NCI-H2081 treated with DMSO at 0.1 percent for 48 hours (cell line): ENCODE measurements around the gene BAIAP2.
"Not testable (repeated sequence)": the region's sequence is repeated elsewhere in the genome, so short reads cannot be mapped to it uniquely, and the experiment has no call there.

Source experiments
- DNase-seq: peaks from one replicate; lab custom pipeline; 2025; lab: John Stamatoyannopoulos, UW

BAIAP2 gene

DNA sequence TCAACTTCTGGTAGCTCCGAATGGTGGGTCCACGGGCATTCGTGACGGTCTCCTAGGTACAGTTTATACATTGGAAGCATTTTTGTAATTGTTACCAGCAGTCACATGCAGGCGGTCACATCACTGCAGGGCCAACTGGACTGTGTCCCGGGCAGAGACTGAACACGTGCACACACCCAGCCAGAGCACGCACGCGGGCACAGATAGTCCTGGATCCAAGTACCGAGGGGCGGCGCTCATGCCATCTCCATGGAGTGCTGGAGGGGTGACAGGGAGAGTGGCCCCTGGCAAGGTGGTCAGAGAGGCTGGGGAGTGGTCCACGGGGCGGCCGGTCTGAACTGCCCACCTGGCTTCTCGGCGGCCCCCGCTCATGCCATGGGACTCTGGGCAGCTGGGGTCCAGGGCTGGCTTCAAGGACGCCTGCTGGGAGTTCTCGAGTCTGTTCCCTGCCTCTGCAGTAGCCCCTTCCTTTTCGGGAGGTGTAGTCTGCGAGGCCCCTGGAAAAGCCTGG, 34.2 kb downstream of the BAIAP2 start:
- no peak for DNase-seq

DNA sequence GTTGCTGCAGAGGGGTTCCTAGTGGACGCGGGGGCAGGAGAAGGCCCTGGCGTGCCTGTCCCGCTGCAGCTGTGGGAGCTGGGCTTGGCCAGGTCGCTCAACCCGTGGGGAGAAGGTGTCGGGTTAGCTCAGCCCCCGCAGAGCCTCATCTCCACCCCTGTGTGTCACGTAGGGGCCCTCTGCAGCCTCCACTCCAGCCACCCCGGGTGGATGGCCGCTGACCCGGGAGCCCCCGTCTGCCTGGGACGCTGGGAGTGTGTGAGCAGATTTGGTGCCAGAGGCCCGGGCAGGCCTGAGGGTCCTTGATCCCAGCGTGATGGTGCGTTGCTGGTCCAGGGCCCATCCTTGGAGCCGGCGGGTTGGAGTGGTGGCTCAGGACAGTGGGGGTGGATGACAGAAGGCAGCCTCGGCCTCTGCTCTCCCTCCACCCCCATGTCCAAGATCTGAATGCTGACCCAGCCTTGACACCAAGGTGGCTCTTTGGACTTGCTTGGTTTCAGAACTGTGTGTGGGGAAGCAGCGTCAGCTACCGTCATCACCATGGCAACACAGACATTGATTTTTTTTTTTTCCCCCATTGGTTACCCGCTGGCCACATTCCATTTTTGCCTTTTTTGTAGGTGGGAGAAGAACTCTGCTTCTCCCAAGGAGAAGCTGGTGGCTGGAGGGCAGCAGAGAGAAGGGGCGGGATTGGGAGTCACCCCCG, 35.7 kb downstream of the BAIAP2 start:
- no peak for DNase-seq

DNA sequence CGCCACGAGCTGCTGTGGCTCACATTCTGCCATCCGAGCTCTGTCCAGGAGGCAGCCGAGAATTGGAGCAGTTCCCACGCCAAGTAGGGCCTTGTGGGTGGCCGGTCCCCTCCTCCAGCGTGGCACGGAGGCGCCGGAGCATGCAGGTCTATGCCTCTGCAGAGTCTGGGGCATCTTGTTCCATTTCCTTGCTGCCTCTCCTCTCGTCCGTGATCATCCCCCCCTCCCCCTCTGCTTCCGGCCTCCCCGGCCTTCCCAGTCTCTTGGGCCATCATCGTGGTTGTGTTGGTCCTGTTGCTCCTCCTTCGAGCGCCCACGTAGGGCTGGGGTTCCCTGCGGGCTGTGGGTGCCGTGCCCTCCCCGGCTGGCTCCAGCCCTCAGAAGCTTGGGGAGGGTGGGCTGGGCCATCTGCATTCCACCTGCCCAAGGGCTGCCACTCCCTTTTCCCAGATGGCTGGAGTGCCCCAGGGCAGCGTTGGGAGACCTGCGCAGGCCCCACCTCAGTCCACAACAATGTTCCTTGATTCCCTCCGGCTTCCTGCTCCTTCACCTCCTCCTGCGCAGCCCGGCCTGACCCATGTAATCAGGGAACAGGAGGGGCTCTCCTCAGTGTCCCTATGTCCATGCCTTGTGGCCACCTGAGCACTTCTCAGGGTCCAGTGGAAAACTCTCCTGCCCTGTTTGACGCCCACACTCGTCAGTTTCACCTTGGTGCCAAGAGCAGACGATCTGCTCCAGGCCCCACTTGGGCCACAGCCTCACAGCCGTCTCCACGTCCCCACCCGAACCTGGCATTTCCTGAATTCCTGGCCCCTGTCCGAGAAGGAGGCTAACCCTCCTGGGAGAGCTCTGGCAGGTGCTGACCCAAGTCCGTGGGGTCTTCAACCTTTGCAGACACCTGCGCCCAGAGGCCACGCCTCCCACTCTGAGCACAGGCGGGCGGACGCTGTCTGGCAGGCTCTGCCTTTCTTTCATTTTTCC, 37.1 kb downstream of the BAIAP2 start:
- no peak for DNase-seq

DNA sequence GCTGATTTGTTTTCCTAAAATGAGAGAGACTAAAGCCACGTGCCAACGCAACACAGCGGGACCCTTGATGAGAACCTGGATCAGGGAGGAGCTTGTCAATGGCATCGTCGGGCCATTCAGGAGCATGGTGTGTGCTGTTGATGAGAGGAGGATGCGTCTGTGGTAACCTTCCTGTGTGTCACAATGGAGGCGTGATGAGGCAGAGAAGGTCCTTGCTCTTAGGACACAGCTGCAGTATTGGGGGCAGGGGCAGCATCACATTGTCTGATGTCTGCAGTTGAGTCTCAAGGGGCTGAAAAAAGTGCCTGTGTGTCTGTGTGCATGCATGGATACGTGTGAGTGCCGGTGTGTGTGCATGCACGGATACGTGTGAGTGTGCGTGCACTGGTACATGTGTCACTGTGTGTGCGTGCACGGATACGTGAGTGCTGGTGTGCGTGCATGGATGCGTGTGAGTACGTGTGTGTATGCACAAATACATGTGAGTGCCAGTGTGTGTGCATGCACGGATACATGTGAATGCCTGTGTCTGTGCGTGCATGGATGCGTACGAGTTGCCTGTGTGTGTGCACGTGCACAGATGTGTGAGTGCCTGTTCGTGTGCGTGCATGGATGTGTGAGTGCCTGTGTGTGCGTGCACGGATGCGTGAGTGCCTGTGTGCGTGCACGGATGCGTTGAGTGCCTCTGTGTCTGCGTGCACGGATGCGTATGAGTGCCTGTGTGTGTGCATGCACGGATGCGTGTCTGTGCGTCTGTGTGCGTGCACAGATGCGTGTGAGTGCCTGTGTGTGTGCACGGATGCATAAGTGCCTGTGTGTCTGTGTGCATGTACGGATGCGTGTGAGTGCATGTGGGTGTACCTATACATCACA, 39.3 kb downstream of the BAIAP2 start:
- no peak for DNase-seq

DNA sequence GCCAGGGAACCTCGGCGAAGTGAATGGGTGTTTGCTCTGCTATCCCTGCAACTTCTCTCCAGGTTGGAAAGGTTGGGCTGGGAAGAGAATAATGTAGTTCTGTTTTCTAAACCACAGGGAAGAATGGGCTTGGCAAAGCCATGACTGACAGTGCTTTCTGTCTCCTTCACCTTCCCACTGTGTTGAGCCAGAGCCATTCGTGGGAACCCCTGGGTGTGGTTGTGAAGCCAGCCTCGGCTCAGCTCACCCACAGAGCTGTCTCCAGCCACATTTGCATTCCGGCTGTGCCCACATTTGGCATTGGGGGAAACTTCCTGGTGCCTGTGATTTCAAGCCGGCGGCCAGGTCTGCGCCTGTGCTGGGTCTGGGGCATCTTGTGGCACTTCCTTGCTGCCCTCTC, 39.9 kb downstream of the BAIAP2 start:
- DNase-seq, result no peak

DNA sequence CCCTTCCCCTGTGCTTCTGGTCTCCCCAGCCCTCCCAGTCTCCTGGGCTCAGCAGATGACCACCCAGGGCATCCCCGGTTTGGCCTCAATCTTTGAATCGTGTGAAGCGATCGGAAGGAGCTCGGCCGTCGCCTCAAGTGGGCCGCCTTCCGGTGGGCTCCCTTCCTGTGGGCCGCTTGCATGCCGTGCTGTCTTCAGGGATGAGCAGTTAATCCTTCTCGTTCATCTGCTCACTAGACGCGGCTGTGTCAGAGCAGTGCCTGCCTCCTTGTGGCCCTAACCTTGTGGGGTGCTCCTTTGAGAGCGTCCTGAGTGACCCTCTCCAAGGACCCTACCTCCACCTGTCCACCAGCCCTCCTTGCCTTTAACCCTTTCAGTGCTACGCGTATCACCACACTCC, 40.4 kb downstream of the BAIAP2 start:
- no peak for DNase-seq

DNA sequence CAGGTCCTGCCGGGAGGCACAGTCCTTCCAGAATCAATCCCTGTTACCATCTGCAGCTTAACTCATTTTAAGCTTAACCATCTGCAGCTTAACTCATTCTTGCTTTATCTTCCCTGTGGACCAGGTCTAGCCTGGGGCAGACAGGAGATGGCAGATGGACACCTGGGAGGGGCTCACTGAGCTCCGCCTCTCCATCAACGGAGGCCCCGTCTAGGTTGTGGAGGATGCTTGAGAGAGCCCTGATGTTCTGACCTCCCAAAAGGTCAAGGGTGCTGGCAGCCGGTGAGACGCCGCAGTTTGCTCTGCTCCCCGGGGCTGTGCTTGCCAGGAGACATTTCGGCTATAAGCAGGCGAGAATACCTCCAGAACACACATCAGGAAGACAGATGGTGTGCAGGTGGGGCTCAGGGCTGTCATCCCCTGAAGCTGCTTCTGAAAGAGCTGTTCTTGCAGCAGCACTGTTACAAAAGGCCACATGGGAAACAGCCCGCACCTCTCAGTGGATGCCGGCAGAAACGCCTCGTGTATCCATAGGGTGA, 41.3 kb downstream of the BAIAP2 start:
- no peak for DNase-seq

DNA sequence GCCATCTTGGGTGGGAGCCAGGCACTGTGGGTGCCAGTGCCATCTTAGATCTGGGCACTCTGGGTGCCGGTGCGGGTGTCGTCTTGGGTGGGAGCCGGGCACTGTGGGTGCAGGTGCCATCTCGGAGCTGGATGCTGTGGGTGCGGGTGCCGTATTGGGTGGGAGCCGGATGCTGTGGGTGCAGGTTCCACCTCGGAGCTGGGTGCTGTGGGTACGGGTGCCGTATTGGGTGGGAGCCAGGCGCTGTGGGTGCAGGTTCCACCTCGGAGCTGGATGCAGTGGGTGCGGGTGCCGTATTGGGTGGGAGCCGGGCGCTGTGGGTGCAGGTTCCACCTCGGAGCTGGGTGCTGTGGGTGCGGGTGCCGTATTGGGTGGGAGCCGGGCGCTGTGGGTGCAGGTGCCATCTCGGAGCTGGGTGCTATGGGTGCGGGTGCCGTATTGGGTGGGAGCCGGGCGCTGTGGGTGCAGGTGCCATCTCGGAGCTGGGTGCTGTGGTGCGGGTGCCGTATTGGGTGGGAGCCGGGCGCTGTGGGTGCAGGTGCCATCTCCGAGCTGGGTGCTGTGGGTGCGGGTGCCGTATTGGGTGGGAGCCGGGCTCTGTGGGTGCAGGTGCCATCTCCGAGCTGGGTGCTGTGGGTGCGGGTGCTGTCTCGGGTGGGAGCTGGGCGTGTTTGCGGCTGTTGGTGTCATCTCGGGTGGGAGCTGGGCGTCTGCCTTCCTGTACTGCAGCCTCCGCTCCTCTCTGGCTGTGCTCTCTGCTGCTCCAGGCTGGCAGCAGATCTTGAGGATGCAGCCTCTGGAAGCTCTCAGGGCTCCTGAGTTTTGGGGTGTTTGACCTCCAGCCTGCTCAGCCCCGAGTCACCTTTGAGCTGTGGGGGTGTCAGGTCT, 43.3 kb downstream of the BAIAP2 start:
- not testable (repeated sequence) for DNase-seq

DNA sequence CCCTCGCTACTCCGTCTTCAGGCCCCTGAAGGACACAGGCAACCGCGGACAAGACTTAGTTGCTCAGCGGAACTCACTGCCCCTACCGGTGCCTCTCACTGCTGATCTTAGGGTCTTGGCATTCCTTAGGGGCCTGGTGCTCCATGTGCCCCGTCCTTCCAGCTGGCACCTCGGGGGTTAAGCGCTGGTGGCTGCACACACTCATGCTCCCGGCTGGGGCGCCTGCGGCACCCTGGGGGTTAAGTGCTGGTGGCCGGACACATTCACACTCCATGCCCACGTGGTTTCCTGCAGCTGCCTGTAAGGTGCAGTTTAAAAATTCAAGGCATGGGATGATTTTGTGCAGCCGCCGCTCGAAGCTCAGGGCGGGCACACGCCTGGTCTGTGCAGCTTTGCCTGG, 45.1 kb downstream of the BAIAP2 start:
- DNase-seq, result no peak

DNA sequence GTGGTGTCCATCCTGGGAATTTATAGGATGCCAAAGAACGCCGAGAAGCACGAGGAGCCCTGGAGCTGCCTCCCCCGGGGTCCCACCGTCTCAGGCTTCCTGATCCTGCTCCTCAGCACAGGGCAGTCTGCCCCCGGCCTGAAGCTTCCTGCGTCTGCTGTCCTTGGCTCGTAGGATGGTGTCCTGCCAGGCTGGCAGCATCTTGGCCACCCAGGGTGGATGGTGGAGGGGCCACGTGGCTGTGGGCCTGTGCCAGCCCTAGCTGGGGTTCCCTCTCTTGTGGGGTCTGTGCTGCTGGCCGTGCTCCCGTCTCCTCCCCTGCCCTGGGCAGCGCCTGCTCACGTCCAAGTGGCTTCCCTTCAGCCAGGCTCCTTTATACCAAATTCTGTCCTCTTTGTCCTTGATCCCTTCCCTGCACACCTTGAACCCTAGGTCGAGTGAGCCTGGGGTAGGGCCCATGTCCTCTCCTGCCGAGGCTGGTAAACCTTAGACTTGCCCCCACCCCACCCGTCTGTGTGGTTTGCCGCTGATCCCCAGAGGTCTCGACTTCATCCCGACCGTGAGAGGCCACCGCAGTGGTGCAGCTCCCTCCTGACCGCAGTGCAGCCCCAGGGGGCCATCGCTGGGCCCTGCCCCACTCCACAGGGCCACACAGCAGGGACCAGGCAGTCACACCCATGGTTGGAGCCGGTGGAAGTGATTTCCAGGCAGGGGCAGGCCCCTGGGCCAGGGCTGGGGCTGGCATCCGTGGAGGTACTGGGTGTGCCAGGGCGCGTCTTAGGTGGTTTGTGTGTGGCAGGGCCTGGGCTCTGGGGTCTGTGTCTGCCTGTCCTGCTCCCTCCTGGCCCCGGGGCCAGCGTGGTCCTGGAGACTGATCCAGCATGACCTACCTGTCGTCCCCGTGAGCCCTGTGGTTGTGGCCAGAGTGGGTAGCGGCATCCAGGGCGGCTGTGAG, 46.5 kb downstream of the BAIAP2 start:
- DNase-seq, result no peak

DNA sequence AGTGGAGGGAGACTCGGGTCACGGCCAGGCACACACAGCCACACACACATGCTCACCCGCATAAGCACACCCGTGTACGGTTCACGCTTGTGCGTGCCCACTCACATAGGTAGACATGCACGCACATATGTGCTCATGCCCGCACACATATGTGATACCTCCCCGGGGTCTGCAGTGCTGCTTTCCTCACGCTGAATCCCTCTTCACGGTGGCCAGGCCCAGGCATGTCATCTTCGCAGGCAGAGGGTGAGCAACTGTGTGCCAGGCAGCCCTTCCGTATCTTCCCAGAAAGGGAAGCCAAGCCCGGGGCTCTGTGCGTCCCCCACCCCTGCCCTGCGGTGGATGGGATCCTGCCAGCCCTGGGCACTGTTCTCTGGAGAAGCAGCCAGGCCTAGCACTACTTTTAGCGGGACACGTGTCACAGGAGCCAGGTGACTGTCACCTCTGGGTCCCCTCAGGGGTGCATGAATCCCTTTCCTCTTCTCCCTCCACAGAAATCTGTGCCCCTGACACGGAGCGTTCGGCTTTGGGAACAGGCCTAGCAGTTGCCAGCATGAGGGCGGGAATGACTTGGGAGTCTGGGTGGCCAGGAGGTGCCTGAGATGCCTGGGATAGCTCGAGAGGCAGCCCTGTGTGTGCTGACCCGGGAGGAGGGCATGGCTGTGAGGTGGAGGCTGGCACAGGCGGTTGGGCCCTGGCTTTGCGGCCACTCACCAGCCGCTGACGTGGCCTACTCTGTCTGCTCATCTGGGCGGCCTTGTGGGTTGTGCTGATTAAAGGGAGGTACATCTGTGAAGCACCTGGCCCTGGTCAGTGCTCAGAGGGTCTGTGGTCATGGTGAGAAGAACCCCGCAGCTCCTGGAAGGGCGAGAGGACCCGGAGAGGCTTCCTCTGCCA, 47.5 kb downstream of the BAIAP2 start:
- no peak for DNase-seq

DNA sequence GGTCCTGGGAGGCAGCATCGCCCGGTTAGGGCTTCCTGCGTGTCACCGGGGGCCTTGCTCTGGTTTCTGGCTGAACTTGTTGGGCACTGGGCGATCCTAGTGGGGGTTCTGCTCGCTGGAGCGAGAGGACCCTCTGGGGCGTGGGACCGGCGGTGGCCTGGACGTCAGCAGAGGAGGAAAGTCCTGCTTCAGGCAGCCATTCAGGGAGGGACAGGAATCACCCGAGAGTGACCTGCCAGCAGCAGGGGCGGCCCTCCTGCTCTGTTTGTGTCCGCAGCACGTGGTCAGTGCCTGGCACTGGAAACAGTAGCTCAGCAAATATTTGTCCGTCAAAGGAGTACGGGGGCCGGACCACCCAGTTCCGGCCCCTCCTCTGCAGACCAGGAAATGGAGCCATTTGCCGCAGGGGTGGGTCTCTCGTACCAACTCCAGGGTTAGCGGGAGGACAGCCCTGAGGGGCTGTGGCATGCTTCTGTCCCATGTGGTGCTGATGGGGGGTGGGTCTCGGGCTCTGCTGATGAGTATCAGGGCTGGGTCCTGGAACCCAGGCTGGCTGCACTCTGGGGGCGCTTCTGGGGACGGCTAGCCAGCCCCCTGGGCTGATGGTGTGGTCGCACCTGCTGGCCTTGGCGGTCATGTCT, 48.3 kb downstream of the BAIAP2 start:
- DNase-seq, result no peak

DNA sequence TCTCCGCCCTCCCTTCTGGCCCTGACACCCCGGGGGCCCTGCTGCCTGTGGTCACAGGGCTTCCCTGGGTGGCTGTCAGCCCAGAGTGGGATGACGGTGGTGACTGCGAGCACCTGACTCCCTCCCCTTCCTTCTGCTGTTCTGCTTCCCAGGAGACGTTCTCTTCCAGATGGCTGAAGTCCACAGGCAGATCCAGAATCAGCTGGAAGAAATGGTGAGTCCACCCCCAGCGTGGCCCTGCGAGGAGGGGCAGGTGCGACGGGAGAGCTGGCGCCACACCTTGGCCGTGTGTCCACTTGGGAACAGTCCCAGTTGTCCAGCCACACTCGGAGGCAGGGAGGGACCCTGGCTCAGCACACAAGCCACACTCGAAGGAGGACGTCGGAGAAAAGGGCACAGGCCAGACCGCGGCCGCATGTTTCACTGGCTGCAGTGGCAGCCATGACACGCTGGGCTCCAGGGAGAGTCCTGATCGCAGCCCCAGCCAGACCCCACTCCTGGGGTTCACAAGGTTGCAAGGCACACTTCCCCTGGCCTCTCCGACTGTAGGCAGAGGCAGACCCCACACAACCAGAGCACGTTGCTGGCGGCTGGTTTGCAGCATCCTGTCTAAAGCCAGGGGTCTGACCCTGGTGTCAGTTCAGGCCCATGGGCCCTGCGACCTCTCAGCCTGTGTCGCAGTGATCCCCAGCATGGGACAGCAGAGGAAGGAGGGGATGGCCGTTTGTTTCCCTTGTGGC, 49.9 kb downstream of the BAIAP2 start:
- DNase-seq, result no peak

DNA sequence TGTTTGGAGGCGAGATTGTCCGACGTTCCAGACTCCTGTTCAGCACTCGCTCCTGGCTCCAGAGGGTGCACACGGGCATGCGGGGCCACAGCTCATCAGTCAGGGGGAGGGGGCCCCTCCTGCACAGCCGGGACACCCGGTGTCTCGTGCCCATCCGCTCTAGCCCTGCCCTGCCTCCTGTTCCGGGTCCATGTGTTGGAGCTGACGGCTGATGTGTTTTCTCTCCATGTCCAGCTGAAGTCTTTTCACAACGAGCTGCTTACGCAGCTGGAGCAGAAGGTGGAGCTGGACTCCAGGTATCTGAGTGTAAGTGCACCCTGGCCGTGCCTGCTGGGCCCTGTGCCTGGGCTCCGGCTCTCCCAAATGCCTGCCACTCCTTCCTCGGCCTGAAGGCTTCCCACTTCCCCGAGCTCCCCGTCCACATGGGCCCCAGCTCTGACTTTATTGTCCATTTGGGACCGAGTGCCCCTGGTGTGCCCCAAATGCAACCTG, 50.5 kb downstream of the BAIAP2 start:
- no peak for DNase-seq

DNA sequence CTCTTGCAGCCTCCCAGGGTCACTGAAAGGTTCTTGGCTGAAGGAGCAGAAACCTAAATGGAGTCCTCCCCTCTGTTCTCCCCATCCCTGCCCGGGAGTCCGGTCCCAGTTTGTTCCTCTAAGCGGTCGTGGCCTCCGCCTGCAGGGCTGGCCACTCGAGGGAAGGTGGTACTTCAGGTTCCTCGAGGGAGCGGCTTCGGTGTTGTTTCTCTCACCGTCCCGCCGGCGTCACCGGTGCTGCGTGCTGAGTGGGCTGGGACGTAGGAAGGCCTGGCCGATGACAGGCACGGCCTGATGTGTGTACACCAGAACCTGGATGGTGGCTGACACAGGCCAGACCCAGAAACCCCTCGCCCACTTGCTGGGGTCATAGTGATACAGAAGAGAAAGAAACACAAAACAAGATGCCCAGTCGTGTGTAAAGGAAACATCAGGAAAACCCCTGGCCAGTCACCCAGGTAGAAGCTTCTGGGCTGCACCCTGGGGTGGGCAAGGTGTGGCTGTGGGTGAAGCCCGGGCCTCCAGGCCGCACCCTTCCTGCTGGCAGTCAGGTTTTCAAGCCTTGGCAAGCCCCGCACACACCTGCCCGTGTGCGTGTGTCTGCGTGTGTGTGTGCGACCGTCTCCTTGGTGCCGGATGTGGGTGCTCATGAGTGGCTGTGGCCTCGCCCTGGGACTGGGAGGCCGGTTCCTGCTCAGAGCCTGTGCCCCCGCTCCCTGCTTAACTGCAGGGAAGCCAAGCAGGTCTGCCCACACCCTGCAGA, 52.0 kb downstream of the BAIAP2 start:
- DNase-seq, result no peak

DNA sequence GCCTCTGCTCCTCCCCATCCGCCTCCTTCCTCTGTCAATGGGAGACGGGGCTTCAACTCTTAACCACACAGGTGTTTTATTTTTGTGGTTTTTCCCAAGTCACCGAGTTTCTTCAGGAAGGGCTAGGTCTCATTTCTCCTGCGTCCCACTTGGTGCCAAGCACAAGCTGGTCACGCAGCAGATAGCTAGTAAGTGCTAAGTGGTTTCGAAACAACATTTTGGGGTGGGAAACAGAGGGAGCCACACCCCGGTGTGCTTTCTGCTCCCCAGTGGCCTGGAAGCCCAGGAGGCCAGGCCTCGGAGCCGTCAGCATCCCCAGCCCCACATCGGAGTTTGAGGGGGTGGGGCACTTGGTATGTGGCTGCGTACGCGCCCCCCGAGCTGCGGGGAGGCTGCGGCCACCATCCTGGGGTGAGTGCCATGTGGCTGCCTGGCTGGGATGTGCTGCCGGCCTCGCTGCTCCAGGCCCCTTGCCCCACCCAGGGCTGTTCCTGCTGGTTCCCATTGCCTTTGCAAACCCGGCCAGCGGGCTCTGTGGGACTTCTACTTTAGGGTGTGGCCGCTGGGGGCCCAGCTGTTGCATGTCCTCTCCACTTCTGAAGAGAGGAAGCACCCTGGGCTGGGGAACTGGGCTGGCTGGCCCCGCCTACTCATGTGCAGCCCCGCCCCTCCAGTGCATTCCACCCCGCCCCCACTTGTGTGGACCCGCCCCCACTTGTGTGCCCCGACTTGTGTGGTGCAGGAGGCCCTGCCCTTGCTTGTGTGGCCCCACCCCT, 55.6 kb downstream of the BAIAP2 start:
- no peak for DNase-seq
